GM21737 (cell line): ENCODE data around the gene COQ8A.

Experiments used
- ATAC-seq: cut with Tn5 transposase; IDR thresholded peaks from one replicate; pipeline ENCODE4 v1.9.1; 2021; ENCODE audit warnings: mild to moderate bottlenecking, moderate library complexity; ENCODE audit not compliant: unreplicated experiment

The COQ8A gene

GRCh38 chr1:226971765-226972164 lies 31.7 kb downstream of the COQ8A start:
- no peak for ATAC-seq

- no peak for ATAC-seq
Observed at GRCh38 chr1:226972931-226973330, 32.8 kb downstream of the COQ8A start.

GRCh38 chr1:226973371-226973897 lies 33.3 kb downstream of the COQ8A start:
- no peak for ATAC-seq

GRCh38 chr1:226973898-226974543 lies 33.9 kb downstream of the COQ8A start:
- no peak for ATAC-seq

GRCh38 chr1:226974544-226975258 lies 34.6 kb downstream of the COQ8A start:
- ATAC-seq, result no peak

GRCh38 chr1:226975259-226976250 lies 35.5 kb downstream of the COQ8A start:
- no peak for ATAC-seq

- no peak for ATAC-seq
Observed at GRCh38 chr1:226976276-226976977, 36.3 kb downstream of the COQ8A start.

- no peak for ATAC-seq
Observed at GRCh38 chr1:226976978-226977642, 37.0 kb downstream of the COQ8A start.

GRCh38 chr1:226977643-226978431 lies 37.7 kb downstream of the COQ8A start:
- ATAC-seq, result no peak

GRCh38 chr1:226978432-226979114 lies 38.5 kb downstream of the COQ8A start:
- no peak for ATAC-seq

GRCh38 chr1:226979115-226979516 lies 39.0 kb downstream of the COQ8A start:
- ATAC-seq, result no peak

GRCh38 chr1:226979517-226980121 lies 39.5 kb downstream of the COQ8A start:
- no peak for ATAC-seq

- ATAC-seq, result no peak
Observed at GRCh38 chr1:226980122-226980560, 40.0 kb downstream of the COQ8A start.

GRCh38 chr1:226980565-226981385 lies 40.7 kb downstream of the COQ8A start:
- no peak for ATAC-seq

GRCh38 chr1:226981386-226981817 lies 41.3 kb downstream of the COQ8A start:
- no peak for ATAC-seq

GRCh38 chr1:226981838-226982237 lies 41.7 kb downstream of the COQ8A start:
- no peak for ATAC-seq
